Mesothelial cell of epicardium (in vitro differentiated cells): Measurements from ENCODE around the gene PPP1R3G. TPM values are rescaled to one million over a fixed set of nuclear protein-coding genes. Genes with fewer than 3 reads are reported as not detected.

Source experiments
- DNase-seq, 2 experiments: peaks; one replicate each; pipeline ENCODE4 v3.0.0; 2021; ENCODE audit warnings: low spot score in 2 of 2; ENCODE audit not compliant: unreplicated experiment in 2 of 2
- H3K27ac Mint-ChIP-seq: 2 replicates; pipeline ENCODE4 v1.8.0; 2021; ENCODE audit warnings: mixed read lengths
- H3K27me3 Mint-ChIP-seq: 2 replicates; pipeline ENCODE4 v1.8.0; 2021; ENCODE audit warnings: low read depth, mixed read lengths
- H3K36me3 Mint-ChIP-seq: 2 replicates; pipeline ENCODE4 v1.8.0; 2021; ENCODE audit warnings: mixed read lengths
- H3K4me1 Mint-ChIP-seq: 2 replicates; pipeline ENCODE4 v1.8.0; 2021; ENCODE audit warnings: mixed read lengths
- H3K4me3 Mint-ChIP-seq: 2 replicates; pipeline ENCODE4 v1.8.0; 2021; ENCODE audit warnings: mild to moderate bottlenecking, moderate library complexity, mixed read lengths
- H3K9me3 Mint-ChIP-seq: 2 replicates; pipeline ENCODE4 v1.8.0; 2021; ENCODE audit warnings: mixed read lengths
- CTCF ChIP-seq: fragments of 200-600 bp; sonication (generic); IDR thresholded peaks from one replicate; pipeline ENCODE4 v1.5.0; 2021; ENCODE audit warnings: antibody characterized with exemption; ENCODE audit not compliant: unreplicated experiment
- total RNA-seq: library from RNA; stranded (reverse); gene quantifications from 3 replicates; pipeline ENCODE4 v1.2.1, GENCODE V29; 2021

The PPP1R3G gene
- total RNA-seq, 1 donor from 2014 or later, result 1.1 TPM

- Mint-ChIP-seq H3K4me1 (peaks cover 36% of the 10 kb centered on the region), H3K9me3 (peaks cover 6% of the 10 kb centered on the region), H3K36me3 (peaks cover 3% of the 10 kb centered on the region), H3K4me3 (no peak overlapping the region), H3K27me3 (no peaks in the 10 kb centered on the region), H3K27ac (peak overlapping the region; percentile 27)
- DNase-seq, result no peak
- TF ChIP-seq CTCF, result no peak
Measured at GRCh38 chr6:5130135-5130866, 45.2 kb downstream of the PPP1R3G start.

GRCh38 chr6:5132731-5133130 lies 47.6 kb downstream of the PPP1R3G start:
- TF ChIP-seq CTCF, result no peak
- no peak overlapping the region for H3K4me3 Mint-ChIP-seq
- H3K9me3 Mint-ChIP-seq, result peaks cover 4% of the 10 kb centered on the region
- H3K4me1 Mint-ChIP-seq, result peaks cover 24% of the 10 kb centered on the region
- no peak for DNase-seq
- H3K27ac Mint-ChIP-seq, result peak overlapping the region; percentile 74
- no peaks in the 10 kb centered on the region for H3K27me3 Mint-ChIP-seq
- peaks cover 8% of the 10 kb centered on the region for H3K36me3 Mint-ChIP-seq

- Mint-ChIP-seq H3K9me3 (peaks cover 4% of the 10 kb centered on the region), H3K36me3 (peaks cover 8% of the 10 kb centered on the region), H3K4me1 (peaks cover 24% of the 10 kb centered on the region), H3K4me3 (no peak overlapping the region), H3K27ac (no peak overlapping the region), H3K27me3 (no peaks in the 10 kb centered on the region)
- no peak for DNase-seq
- no peak for TF ChIP-seq CTCF
Measured at GRCh38 chr6:5133943-5134342, 48.8 kb downstream of the PPP1R3G start.

GRCh38 chr6:5135788-5136376 lies 50.7 kb downstream of the PPP1R3G start:
- Mint-ChIP-seq H3K4me1 (peaks cover 11% of the 10 kb centered on the region), H3K36me3 (peaks cover 8% of the 10 kb centered on the region), H3K9me3 (peaks cover 4% of the 10 kb centered on the region), H3K27ac (no peak overlapping the region), H3K4me3 (no peak overlapping the region), H3K27me3 (no peaks in the 10 kb centered on the region)
- peak; percentile 47 for TF ChIP-seq CTCF
- DNase-seq, result no peak

- no peak for TF ChIP-seq CTCF
- H3K36me3 Mint-ChIP-seq, result peaks cover 8% of the 10 kb centered on the region
- H3K4me1 Mint-ChIP-seq, result peaks cover 7% of the 10 kb centered on the region
- H3K9me3 Mint-ChIP-seq, result peaks cover 4% of the 10 kb centered on the region
- H3K27me3 Mint-ChIP-seq, result no peaks in the 10 kb centered on the region
- no peak overlapping the region for H3K4me3 Mint-ChIP-seq
- no peak for DNase-seq
- H3K27ac Mint-ChIP-seq, result no peak overlapping the region
Measured at GRCh38 chr6:5136851-5137250, 51.7 kb downstream of the PPP1R3G start.

Other genes starting within 250 kb of the PPP1R3G start
- 6.8 to 7.2 TPM (median 6.9 TPM) in 3 replicates for gene RPP40, start 81.3 kb upstream of the PPP1R3G start, total RNA-seq
- gene LYRM4, start 175.6 kb downstream of the PPP1R3G start, total RNA-seq, result 35.5 to 40.6 TPM (median 37.4 TPM) in 3 replicates
- 19.8 to 20.1 TPM (median 19.9 TPM) in 3 replicates for gene FARS2, start 176.2 kb downstream of the PPP1R3G start, total RNA-seq